ENCODE measurements around the gene SLC5A2.

DNA sequence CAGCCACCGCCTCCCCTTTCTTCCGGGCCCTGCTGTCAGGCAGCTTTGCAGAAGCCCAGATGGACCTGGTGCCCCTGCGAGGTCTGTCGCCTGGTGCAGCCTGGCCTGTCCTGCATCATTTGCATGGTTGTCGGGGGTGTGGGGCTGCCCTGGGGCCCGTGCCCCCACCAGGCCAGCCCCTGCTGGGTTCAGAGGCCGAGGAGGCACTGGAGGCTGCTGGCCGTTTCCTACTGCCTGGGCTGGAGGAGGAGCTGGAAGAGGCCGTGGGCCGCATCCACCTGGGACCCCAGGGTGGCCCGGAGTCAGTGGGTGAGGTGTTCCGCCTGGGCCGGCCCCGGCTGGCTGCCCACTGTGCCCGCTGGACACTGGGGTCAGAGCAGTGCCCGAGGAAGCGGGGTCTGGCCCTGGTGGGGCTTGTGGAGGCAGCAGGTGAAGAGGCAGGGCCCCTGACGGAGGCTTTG lies 16.5 kb upstream of the SLC5A2 start:
- TF ChIP-seq, protein P1, sequence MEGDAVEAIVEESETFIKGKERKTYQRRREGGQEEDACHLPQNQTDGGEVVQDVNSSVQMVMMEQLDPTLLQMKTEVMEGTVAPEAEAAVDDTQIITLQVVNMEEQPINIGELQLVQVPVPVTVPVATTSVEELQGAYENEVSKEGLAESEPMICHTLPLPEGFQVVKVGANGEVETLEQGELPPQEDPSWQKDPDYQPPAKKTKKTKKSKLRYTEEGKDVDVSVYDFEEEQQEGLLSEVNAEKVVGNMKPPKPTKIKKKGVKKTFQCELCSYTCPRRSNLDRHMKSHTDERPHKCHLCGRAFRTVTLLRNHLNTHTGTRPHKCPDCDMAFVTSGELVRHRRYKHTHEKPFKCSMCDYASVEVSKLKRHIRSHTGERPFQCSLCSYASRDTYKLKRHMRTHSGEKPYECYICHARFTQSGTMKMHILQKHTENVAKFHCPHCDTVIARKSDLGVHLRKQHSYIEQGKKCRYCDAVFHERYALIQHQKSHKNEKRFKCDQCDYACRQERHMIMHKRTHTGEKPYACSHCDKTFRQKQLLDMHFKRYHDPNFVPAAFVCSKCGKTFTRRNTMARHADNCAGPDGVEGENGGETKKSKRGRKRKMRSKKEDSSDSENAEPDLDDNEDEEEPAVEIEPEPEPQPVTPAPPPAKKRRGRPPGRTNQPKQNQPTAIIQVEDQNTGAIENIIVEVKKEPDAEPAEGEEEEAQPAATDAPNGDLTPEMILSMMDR (IDR thresholded peaks at IDR 0.05; ENCODE audit: low read depth, low read length), result no peak
- TF ChIP-seq EZH2phosphoT487 (IDR thresholded peaks at IDR 0.05; ENCODE audit: low read depth), result no peak
